ENCODE data around the gene EIF3A.

GRCh38 chr10:118993214-118993613 is 87.4 kb downstream of the EIF3A start:
- TF ChIP-seq CTCF (conservative IDR thresholded peaks at IDR 0.05 in 1 of 2, IDR thresholded peaks at IDR 0.05 in 1 of 2; ENCODE audit: extremely low read depth in 1 of 2, insufficient read depth in 1 of 2, low read depth in 1 of 2, low read length in 2 of 2) (no peak), EZH2 (IDR thresholded peaks at IDR 0.05; ENCODE audit: borderline replicate concordance, low read length) (no peak)

Data from mammary epithelial cell (primary cell).